ENCODE results near the gene POLR2E. TPM values are rescaled to one million over a fixed set of nuclear protein-coding genes. Genes with fewer than 3 reads are reported as not detected.

POLR2E gene
- polyA plus RNA-seq, 1 of the 3 experiments (the other 2 are of a cell fraction): 283 TPM

GRCh38 chr19:1105008-1105872 lies 10.1 kb upstream of the POLR2E start:
- no peaks in the 10 kb centered on the region for H3K9me3 ChIP-seq
- H3K27ac ChIP-seq (ENCODE audit: low read depth in 2 of 2, low read length in 1 of 2): peak overlapping the region; percentile 85 to 87
- CTCF ChIA-PET: interaction anchor here (0.8 to 4.4 kb wide), 8 partner anchors 8 to 168 kb away, joined by 3 to 44 read pairs (median 4); no protein-coding TSS in a partner anchor
- H3K4me3 ChIP-seq (ENCODE audit: low read depth in 2 of 2, low read length in 1 of 2): peak overlapping the region; percentile 80 to 81
- peak overlapping the region; percentile 98 for H3K4me2 ChIP-seq
- POLR2A ChIA-PET: interaction anchor here (1.2 to 2.6 kb wide), 3 partner anchors 8 to 83 kb away, joined by 3 to 15 read pairs (median 4); no protein-coding TSS in a partner anchor
- no peaks in the 10 kb centered on the region for H3K27me3 ChIP-seq (ENCODE audit: insufficient read depth)
- H3K9me2 ChIP-seq: no peaks in the 10 kb centered on the region
- H3K79me2 ChIP-seq (ENCODE audit: insufficient read depth): peaks cover 18% of the 10 kb centered on the region; the same call in 1 of the 2 replicates
- DNase-seq: peak; percentile 81
- WGBS (ENCODE audit: low lambda C conversion rate): 44% methylated on average over 33 of the region's 69 CpGs
- peaks cover 21% of the 10 kb centered on the region; the same call in 1 of the 2 replicates for H4K20me1 ChIP-seq (ENCODE audit: insufficient read depth)
- H3K9ac ChIP-seq: peak overlapping the region; percentile 91; the same call in 1 of the 2 replicates
- H3K4me1 ChIP-seq (ENCODE audit: control insufficient read depth in 1 of 2, insufficient read depth in 2 of 2, low read depth in 1 of 2, low read length in 1 of 2): peaks cover 21 to 22% of the 10 kb centered on the region in 2 experiments; a peak in 3 of 4 replicates
- H2AFZ ChIP-seq (ENCODE audit: low read depth): no peak overlapping the region
- peaks cover 38% of the 10 kb centered on the region for H3F3A ChIP-seq (replicated peaks; ENCODE audit: insufficient read depth)
- no peak for TF ChIP-seq EZH2phosphoT487 (IDR thresholded peaks at IDR 0.05; ENCODE audit: borderline replicate concordance, low read depth)
- TF ChIP-seq, protein P1, sequence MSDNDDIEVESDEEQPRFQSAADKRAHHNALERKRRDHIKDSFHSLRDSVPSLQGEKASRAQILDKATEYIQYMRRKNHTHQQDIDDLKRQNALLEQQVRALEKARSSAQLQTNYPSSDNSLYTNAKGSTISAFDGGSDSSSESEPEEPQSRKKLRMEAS (IDR thresholded peaks at IDR 0.05; ENCODE audit: low read depth): 0 out of 2 replicates have a peak, but pooled peaks have one; percentile 36
- TF ChIP-seq RXRA (IDR thresholded peaks at IDR 0.05; ENCODE audit: borderline replicate concordance, low read depth): no peak
- TF ChIP-seq RCOR1 (IDR thresholded peaks at IDR 0.05; ENCODE audit: low read length): no peak
- no peak for TF ChIP-seq JUND (IDR thresholded peaks at IDR 0.05)
- no peak for TF ChIP-seq FOXJ3 (CRISPR knock-in tag; IDR thresholded peaks at IDR 0.05)
- TF ChIP-seq TCF12 (IDR thresholded peaks at IDR 0.05): no peak
- TF ChIP-seq USF1 (IDR thresholded peaks at IDR 0.05; ENCODE audit: borderline replicate concordance, low read depth): no peak
- no peak for TF ChIP-seq TEAD4 (IDR thresholded peaks at IDR 0.05; ENCODE audit: borderline replicate concordance, insufficient read depth)
- peaks cover 0 to 32% of the 10 kb centered on the region in 2 experiments for H3K36me3 ChIP-seq (replicated peaks in 1 of 2; ENCODE audit: control insufficient read depth in 1 of 2, insufficient read depth in 2 of 2, low read length in 1 of 2)

DNA sequence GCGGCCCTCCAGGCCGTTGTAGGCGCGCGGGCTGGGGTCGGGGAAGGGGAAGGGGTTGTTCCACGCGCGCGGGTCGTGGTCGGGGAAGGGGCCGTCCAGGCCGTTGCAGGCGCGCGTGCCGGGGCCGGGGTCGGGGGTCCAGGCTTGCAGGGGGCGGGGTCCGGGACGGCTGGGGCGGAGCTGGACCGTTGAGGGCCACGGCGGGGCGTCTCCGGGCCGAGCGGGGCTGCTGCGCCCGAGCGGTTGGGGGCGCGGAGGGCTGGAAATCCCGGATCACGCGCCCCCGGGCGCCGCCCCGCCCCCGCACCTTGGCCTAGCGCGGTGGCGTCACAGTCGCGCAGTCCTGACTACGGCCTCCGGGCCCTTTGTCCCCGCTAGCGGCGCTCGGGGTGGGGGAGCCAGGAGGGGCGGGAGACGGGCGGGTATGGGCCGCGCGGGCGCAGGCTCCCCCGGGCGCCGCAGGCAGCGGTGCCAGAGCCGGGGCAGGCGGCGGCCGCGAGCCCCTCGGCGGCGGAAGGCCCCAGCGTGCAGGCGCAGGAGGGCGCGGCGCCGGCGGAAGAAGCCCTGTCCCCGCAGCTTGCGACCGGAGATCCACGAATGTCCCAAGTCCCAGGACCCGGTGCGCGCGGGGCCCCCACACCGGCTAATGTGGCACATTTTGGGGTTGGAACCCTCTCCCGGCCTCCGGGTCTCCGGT lies 9.3 kb upstream of the POLR2E start:
- no peak overlapping the region for H2AFZ ChIP-seq (ENCODE audit: low read depth)
- H3K27me3 ChIP-seq (ENCODE audit: insufficient read depth): no peaks in the 10 kb centered on the region
- ChIA-PET CTCF (interaction anchor here (0.8 to 4.4 kb wide), 8 partner anchors 9 to 169 kb away, joined by 3 to 44 read pairs (median 4); partner anchors contain the start of gene ABCA7), POLR2A (interaction anchor here (0.8 to 2.6 kb wide), 6 partner anchors 9 to 99 kb away, joined by 3 to 15 read pairs (median 4); no protein-coding TSS in a partner anchor)
- peak overlapping the region; percentile 85 to 87 for H3K27ac ChIP-seq (ENCODE audit: low read depth in 2 of 2, low read length in 1 of 2)
- peaks cover 21% of the 10 kb centered on the region; the same call in 1 of the 2 replicates for H4K20me1 ChIP-seq (ENCODE audit: insufficient read depth)
- peak overlapping the region; percentile 80 to 81 for H3K4me3 ChIP-seq (ENCODE audit: low read depth in 2 of 2, low read length in 1 of 2)
- H3K9ac ChIP-seq: peak overlapping the region; percentile 91
- H3K9me3 ChIP-seq: no peaks in the 10 kb centered on the region
- DNase-seq: peak; percentile 92
- no peaks in the 10 kb centered on the region for H3K9me2 ChIP-seq
- H3K36me3 ChIP-seq (replicated peaks in 1 of 2; ENCODE audit: control insufficient read depth in 1 of 2, insufficient read depth in 2 of 2, low read length in 1 of 2): peaks cover 0 to 28% of the 10 kb centered on the region in 2 experiments
- H3K4me2 ChIP-seq: peak overlapping the region; percentile 98
- H3K4me1 ChIP-seq (ENCODE audit: control insufficient read depth in 1 of 2, insufficient read depth in 2 of 2, low read depth in 1 of 2, low read length in 1 of 2): peaks cover 21 to 22% of the 10 kb centered on the region in 2 experiments; a peak in 3 of 4 replicates
- WGBS (ENCODE audit: low lambda C conversion rate): 0% methylated on average over 6 of the region's 93 CpGs
- peaks cover 18% of the 10 kb centered on the region; the same call in 1 of the 2 replicates for H3K79me2 ChIP-seq (ENCODE audit: insufficient read depth)
- TF ChIP-seq TAF1 (IDR thresholded peaks at IDR 0.05; ENCODE audit: borderline replicate concordance, low read depth, low read length) (no peak), TEAD4 (IDR thresholded peaks at IDR 0.05; ENCODE audit: borderline replicate concordance, insufficient read depth) (no peak), RXRA (IDR thresholded peaks at IDR 0.05; ENCODE audit: borderline replicate concordance, low read depth) (no peak), RCOR1 (IDR thresholded peaks at IDR 0.05; ENCODE audit: low read length) (no peak), NFIC (IDR thresholded peaks at IDR 0.05; ENCODE audit: borderline replicate concordance) (no peak), ZBTB33 (IDR thresholded peaks at IDR 0.05; ENCODE audit: borderline replicate concordance, low read depth) (0 out of 2 replicates have a peak, but pooled peaks have one; percentile 10), PBX3 (IDR thresholded peaks at IDR 0.05) (no peak), FOXM1 (IDR thresholded peaks at IDR 0.05; ENCODE audit: low read depth) (no peak)
- H3F3A ChIP-seq (replicated peaks; ENCODE audit: insufficient read depth): peaks cover 38% of the 10 kb centered on the region
